ENCODE data around the gene HOXA3. TPM values are rescaled to one million over a fixed set of nuclear protein-coding genes. Genes with fewer than 3 reads are reported as not detected.

The HOXA3 gene
- total and polyA plus RNA-seq, 2 of the 8 experiments (the other 6 are each of a cell fraction or from before 2014, with no cell fraction given), result not detected

DNA sequence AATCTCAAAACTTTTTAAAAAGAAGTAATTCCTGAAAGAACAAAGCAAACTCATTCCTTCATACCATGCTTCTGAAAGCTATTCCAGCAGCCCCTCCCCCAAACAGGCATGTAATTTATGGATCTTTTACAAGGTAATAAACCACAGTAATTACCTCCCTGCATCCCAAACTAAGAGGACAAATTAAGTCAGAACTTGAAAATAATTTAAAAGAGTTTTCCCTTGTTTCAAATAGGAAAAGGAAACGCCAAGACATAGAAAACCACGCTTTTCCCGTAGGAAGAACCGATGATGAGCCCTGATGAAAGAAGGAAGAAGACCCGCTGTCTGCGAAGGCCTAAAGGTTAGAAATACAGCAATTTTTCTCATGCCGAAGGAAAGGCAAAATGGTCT is 30.7 kb downstream of the HOXA3 start:
- Histone ChIP-seq H3K4me1 (replicated peaks in 1 of 4; ENCODE audit: control insufficient read depth in 3 of 4, insufficient read depth in 4 of 4, low read length in 3 of 4) (peaks cover 0 to 2% (median 0%) of the 10 kb centered on the region in 4 experiments; a peak in 1 of 7 replicates), H3K27ac (ENCODE audit: low read depth, low read length) (no peak overlapping the region), H4K8ac (ENCODE audit: extremely low read depth, insufficient read depth, low read length) (no peak overlapping the region), H2AFZ (ENCODE audit: low read length) (no peak overlapping the region), H3K4me2 (ENCODE audit: insufficient read depth in 1 of 2, low read depth in 2 of 2, low read length in 2 of 2) (no peak overlapping the region), H3K18ac (ENCODE audit: extremely low read depth, low read length) (no peak overlapping the region), H2BK20ac (ENCODE audit: low read length) (no peak overlapping the region), H2AK5ac (ENCODE audit: low read depth, low read length) (no peak overlapping the region), H4K20me1 (replicated peaks in 1 of 2; ENCODE audit: control insufficient read depth in 1 of 2, insufficient read depth in 2 of 2, low read length in 2 of 2) (peaks cover 29 to 32% of the 10 kb centered on the region in 2 experiments), H4K5ac (ENCODE audit: insufficient read length, low read depth, low read length) (no peak overlapping the region), H4K91ac (replicated peaks; ENCODE audit: insufficient read length, low read length) (no peak overlapping the region), H3K9me3 (ENCODE audit: insufficient read depth in 2 of 2, low read depth in 1 of 2, low read length in 1 of 2) (no peaks in the 10 kb centered on the region), H3K14ac (ENCODE audit: insufficient read length) (no peak overlapping the region), H3K56ac (replicated peaks; ENCODE audit: insufficient read length, low read depth, low read length) (no peak overlapping the region), H3K36me3 (ENCODE audit: control insufficient read depth in 2 of 4, insufficient read depth in 4 of 4, low read length in 3 of 4) (no peaks in the 10 kb centered on the region), H2BK12ac (ENCODE audit: low read depth, low read length) (no peak overlapping the region), H3K4ac (replicated peaks; ENCODE audit: insufficient read length, low read depth, low read length) (no peak overlapping the region), H3K27me3 (replicated peaks in 1 of 4; ENCODE audit: control insufficient read depth in 3 of 4, extremely low read depth in 1 of 4, insufficient read depth in 3 of 4, low read length in 3 of 4) (peaks cover 100% of the 10 kb centered on the region in 4 experiments), H3K9ac (replicated peaks in 1 of 4; ENCODE audit: extremely low read depth in 1 of 4, low read depth in 3 of 4, low read length in 3 of 4) (no peak overlapping the region), H3K79me2 (ENCODE audit: control insufficient read depth in 1 of 2, insufficient read depth in 2 of 2, low read length in 2 of 2) (no peaks in the 10 kb centered on the region), H2BK15ac (ENCODE audit: low read length) (no peak overlapping the region), H2BK5ac (ENCODE audit: low read depth, low read length) (no peak overlapping the region), H3K79me1 (ENCODE audit: low read depth, low read length) (no peaks in the 10 kb centered on the region), H3K4me3 (ENCODE audit: extremely low read depth in 1 of 4, insufficient read depth in 2 of 4, low read depth in 3 of 4, low read length in 4 of 4) (no peak overlapping the region), H3K23me2 (ENCODE audit: low read depth, low read length) (no peaks in the 10 kb centered on the region; the same call in 1 of the 2 replicates), H3K23ac (ENCODE audit: insufficient read length) (no peak overlapping the region), H2BK120ac (replicated peaks; ENCODE audit: low read depth, low read length) (no peak overlapping the region)
- POLR2A ChIA-PET (ENCODE audit: partially characterized antibody), result no interaction called here
- CTCF ChIA-PET (ENCODE audit: partially characterized antibody), result interaction anchor here (1.1 kb wide), 1 partner anchor 39 kb away, joined by 3 read pairs; no protein-coding TSS in a partner anchor
- WGBS, 2 experiments (ENCODE audit: extremely low coverage in 1 of 2, insufficient coverage in 1 of 2, insufficient read length in 1 of 2, insufficient replicate concordance in 2 of 2, low coverage in 1 of 2, low lambda C conversion rate in 2 of 2, missing lambda C conversion rate in 1 of 2), result 34% methylated on average over 7 of the region's 7 CpGs; no CpG with 5 or more reads in 1 of the 2 experiments
- DNase-seq (ENCODE audit: low read depth in 1 of 2, low spot score in 2 of 2) (no peak), FAIRE-seq (no peak)
- TF ChIP-seq MAFK (IDR thresholded peaks at IDR 0.05; ENCODE audit: low read depth, low read length) (no peak), RAD21 (IDR thresholded peaks at IDR 0.05 in 1 of 2, conservative IDR thresholded peaks at IDR 0.05 in 1 of 2; ENCODE audit: low read depth in 2 of 2, low read length in 2 of 2) (no peak), CHD1 (IDR thresholded peaks at IDR 0.05; ENCODE audit: low read depth, low read length) (no peak), CBX8 (IDR thresholded peaks at IDR 0.05; ENCODE audit: borderline replicate concordance, low read depth, low read length) (peak; percentile 53; the same call in 1 of the 2 replicates), SIRT6 (IDR thresholded peaks at IDR 0.05; ENCODE audit: low read length) (no peak), BACH1 (IDR thresholded peaks at IDR 0.05; ENCODE audit: low read length) (no peak), EGR1 (IDR thresholded peaks at IDR 0.05; ENCODE audit: borderline replicate concordance, low read depth, low read length) (no peak), ZNF274 (IDR thresholded peaks at IDR 0.05; ENCODE audit: borderline replicate concordance, extremely low read depth, low read length) (no peak)
